SKM-1 (cell line): ENCODE measurements around the gene ZNF444.
"Not testable (repeated sequence)": the region's sequence is repeated elsewhere in the genome, so short reads cannot be mapped to it uniquely, and the experiment has no call there.

ENCODE experiments used
- DNase-seq: peaks from one replicate; lab custom pipeline; 2025; ENCODE audit not compliant: unreplicated experiment; lab: John Stamatoyannopoulos, UW

ZNF444 gene

GRCh38 chr19:56175861-56176307, 34.8 kb downstream of the ZNF444 start, which contains the start of gene GALP:
TSS of gene GALP (plus strand) at chr19:56176008. CDS start at chr19:56177109, 1,101 bp downstream.
- not testable (repeated sequence) for DNase-seq

- not testable (repeated sequence) for DNase-seq
Observed at GRCh38 chr19:56176310-56176709, 35.2 kb downstream of the ZNF444 start.

- no peak for DNase-seq
Observed at GRCh38 chr19:56176881-56177280, 35.8 kb downstream of the ZNF444 start.

- DNase-seq = no peak
Observed at GRCh38 chr19:56177564-56178243, 36.6 kb downstream of the ZNF444 start.

- DNase-seq = no peak
Observed at GRCh38 chr19:56189785-56190184, 48.7 kb downstream of the ZNF444 start.

- no peak for DNase-seq
Observed at GRCh38 chr19:56191115-56191514, 50.0 kb downstream of the ZNF444 start.

GRCh38 chr19:56191711-56192110, 50.6 kb downstream of the ZNF444 start:
- DNase-seq = no peak

GRCh38 chr19:56193981-56194640, 53.0 kb downstream of the ZNF444 start:
- no peak for DNase-seq

- DNase-seq = not testable (repeated sequence)
Observed at GRCh38 chr19:56197646-56198045, 56.6 kb downstream of the ZNF444 start, which contains the start of gene ZSCAN5B. TSS of gene ZSCAN5B (minus strand) at chr19:56197783. CDS start at chr19:56193052, 4,731 bp downstream.

- DNase-seq = no peak
Observed at GRCh38 chr19:56199687-56200086, 58.6 kb downstream of the ZNF444 start.

GRCh38 chr19:56201973-56202372, 60.9 kb downstream of the ZNF444 start, which contains the start of gene ZSCAN5C:
TSS of gene ZSCAN5C (plus strand) at chr19:56202273. CDS start at chr19:56205914, 3,641 bp downstream.
- DNase-seq = no peak

GRCh38 chr19:56207581-56207980, 66.5 kb downstream of the ZNF444 start:
- not testable (repeated sequence) for DNase-seq

GRCh38 chr19:56209091-56209490, 68.0 kb downstream of the ZNF444 start:
- no peak for DNase-seq

GRCh38 chr19:56210036-56210435, 68.9 kb downstream of the ZNF444 start:
- not testable (repeated sequence) for DNase-seq
